ENCODE measurements around the gene AQR. TPM values are rescaled to one million over a fixed set of nuclear protein-coding genes. Genes with fewer than 3 reads are reported as not detected.
"Not testable (repeated sequence)": the region's sequence is repeated elsewhere in the genome, so short reads cannot be mapped to it uniquely, and the experiment has no call there.

The AQR gene
- total RNA-seq, 1 donor from 2014 or later = 17.3 TPM

DNA sequence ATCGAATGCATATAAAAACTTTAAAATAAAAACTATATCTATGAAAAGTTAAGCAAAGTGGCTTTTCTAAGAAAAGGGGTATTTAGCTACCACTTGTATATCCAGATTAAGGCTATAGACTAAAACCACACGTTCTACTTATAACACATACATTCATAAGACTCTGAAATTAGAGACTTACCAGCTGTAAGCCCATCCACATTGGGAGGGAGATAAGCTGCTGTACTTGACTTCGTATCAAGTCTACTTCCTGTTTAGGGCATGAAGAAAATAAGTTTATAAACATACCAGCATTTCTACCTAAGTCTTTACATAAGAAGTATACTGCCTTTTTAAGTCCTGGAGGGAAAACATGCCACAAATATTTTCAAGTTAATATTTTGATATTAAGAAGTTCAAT is 27.7 kb downstream of the AQR start:
- no peak overlapping the region for H3K4me3 ChIP-seq (ENCODE audit: low read depth, low read length)
- TF ChIP-seq, protein P1, sequence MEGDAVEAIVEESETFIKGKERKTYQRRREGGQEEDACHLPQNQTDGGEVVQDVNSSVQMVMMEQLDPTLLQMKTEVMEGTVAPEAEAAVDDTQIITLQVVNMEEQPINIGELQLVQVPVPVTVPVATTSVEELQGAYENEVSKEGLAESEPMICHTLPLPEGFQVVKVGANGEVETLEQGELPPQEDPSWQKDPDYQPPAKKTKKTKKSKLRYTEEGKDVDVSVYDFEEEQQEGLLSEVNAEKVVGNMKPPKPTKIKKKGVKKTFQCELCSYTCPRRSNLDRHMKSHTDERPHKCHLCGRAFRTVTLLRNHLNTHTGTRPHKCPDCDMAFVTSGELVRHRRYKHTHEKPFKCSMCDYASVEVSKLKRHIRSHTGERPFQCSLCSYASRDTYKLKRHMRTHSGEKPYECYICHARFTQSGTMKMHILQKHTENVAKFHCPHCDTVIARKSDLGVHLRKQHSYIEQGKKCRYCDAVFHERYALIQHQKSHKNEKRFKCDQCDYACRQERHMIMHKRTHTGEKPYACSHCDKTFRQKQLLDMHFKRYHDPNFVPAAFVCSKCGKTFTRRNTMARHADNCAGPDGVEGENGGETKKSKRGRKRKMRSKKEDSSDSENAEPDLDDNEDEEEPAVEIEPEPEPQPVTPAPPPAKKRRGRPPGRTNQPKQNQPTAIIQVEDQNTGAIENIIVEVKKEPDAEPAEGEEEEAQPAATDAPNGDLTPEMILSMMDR (conservative IDR thresholded peaks at IDR 0.05; ENCODE audit: low read depth, low read length) = no peak
- no peak for DNase-seq (ENCODE audit: low read depth)

DNA sequence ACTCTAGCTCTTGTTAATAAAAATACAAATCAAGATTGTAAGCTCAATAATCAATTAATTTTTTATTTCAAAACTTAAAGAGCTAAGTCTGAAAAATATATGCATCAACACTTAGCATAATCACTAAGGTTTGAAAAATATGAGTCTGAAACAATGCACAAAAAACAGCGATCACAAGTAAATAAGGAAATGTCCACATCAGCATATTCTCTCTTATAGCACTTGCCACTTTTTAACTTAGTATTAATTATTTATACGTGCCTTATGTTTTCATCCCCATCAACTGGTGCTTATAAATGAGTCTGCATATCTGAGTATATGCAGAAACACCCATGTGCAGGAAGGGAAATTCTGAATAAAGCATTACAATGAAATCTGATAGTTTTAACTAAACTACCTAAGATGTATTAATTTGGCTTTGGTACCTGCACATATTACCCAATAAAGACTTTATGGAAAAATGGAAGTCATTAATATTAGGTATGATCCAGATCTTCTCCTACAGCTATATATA is 28.3 kb downstream of the AQR start:
- TF ChIP-seq, protein P1 (conservative IDR thresholded peaks at IDR 0.05; ENCODE audit: low read depth, low read length) = no peak
- no peak for DNase-seq (ENCODE audit: low read depth)
- H3K4me3 ChIP-seq (ENCODE audit: low read depth, low read length) = no peak overlapping the region

- DNase-seq (ENCODE audit: low read depth) = no peak
- no peak overlapping the region for H3K4me3 ChIP-seq (ENCODE audit: low read depth, low read length)
- TF ChIP-seq, protein P1 (conservative IDR thresholded peaks at IDR 0.05; ENCODE audit: low read depth, low read length) = no peak
Observed at GRCh38 chr15:34933432-34933975, 36.0 kb downstream of the AQR start.

GRCh38 chr15:34928349-34928748 is 41.2 kb downstream of the AQR start:
- DNase-seq (ENCODE audit: low read depth) = not testable (repeated sequence)

GRCh38 chr15:34927726-34928125 is 41.8 kb downstream of the AQR start:
- no peak for DNase-seq (ENCODE audit: low read depth)
- H3K4me3 ChIP-seq (ENCODE audit: low read depth, low read length) = no peak overlapping the region
- TF ChIP-seq, protein P1 (conservative IDR thresholded peaks at IDR 0.05; ENCODE audit: low read depth, low read length) = no peak

More at GRCh38 chr15:34928349-34928748, 41.2 kb downstream of the AQR start:
- not testable (repeated sequence) for H3K4me3 ChIP-seq (ENCODE audit: low read depth, low read length)

GRCh38 chr15:34914317-34914716 is 55.2 kb downstream of the AQR start:
- TF ChIP-seq, protein P1 (conservative IDR thresholded peaks at IDR 0.05; ENCODE audit: low read depth, low read length) = no peak
- DNase-seq (ENCODE audit: low read depth) = no peak
- H3K4me3 ChIP-seq (ENCODE audit: low read depth, low read length) = no peak overlapping the region

DNA sequence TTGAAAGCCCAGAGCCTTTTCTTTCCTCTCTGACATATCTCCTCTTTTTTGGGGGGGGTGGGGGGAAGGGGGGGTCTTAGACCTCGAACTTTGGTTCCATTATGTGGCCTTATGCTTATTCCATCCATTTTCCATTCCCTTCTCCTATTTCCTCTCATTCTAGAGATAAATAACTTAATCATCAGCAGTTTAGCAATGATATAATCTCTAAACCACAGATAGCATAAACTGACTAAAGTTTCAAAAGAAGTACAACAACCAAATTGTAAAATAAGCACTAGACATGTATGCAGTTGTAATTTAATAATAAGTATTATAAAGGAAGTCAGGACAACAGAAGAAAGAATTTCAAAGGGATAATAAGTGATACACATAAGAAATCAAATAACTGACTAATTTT is 64.5 kb downstream of the AQR start:
- TF ChIP-seq, protein P1 (conservative IDR thresholded peaks at IDR 0.05; ENCODE audit: low read depth, low read length) = no peak
- DNase-seq (ENCODE audit: low read depth) = no peak
- no peak overlapping the region for H3K4me3 ChIP-seq (ENCODE audit: low read depth, low read length)
